Epithelial cell of proximal tubule (primary cell): ENCODE measurements around the gene ZNF763. TPM values are rescaled to one million over a fixed set of nuclear protein-coding genes. Genes with fewer than 3 reads are reported as not detected.
"Not testable (repeated sequence)": the region's sequence is repeated elsewhere in the genome, so short reads cannot be mapped to it uniquely, and the experiment has no call there.

Source experiments
- DNase-seq: peaks from one replicate; pipeline ENCODE4 v3.0.0-alpha.2; 2011; ENCODE audit warnings: low read depth
- H3K4me3 ChIP-seq: 2 replicates; pipeline ENCODE4 v1.5.1; 2011; ENCODE audit warnings: low read depth, mild to moderate bottlenecking, low read length
- CTCF ChIP-seq: conservative IDR thresholded peaks from 2 replicates; pipeline ENCODE4 v1.5.1; 2012; ENCODE audit warnings: low read depth, mild to moderate bottlenecking, low read length
- total RNA-seq: library from RNA; depleted of rRNA; stranded (reverse); fragments of >200 nt; gene quantifications from 2 replicates; pipeline ENCODE4 v1.2.3, GENCODE V29; 2015

Gene ZNF763
- total RNA-seq, 1 donor from 2014 or later: 0.58 TPM

DNA sequence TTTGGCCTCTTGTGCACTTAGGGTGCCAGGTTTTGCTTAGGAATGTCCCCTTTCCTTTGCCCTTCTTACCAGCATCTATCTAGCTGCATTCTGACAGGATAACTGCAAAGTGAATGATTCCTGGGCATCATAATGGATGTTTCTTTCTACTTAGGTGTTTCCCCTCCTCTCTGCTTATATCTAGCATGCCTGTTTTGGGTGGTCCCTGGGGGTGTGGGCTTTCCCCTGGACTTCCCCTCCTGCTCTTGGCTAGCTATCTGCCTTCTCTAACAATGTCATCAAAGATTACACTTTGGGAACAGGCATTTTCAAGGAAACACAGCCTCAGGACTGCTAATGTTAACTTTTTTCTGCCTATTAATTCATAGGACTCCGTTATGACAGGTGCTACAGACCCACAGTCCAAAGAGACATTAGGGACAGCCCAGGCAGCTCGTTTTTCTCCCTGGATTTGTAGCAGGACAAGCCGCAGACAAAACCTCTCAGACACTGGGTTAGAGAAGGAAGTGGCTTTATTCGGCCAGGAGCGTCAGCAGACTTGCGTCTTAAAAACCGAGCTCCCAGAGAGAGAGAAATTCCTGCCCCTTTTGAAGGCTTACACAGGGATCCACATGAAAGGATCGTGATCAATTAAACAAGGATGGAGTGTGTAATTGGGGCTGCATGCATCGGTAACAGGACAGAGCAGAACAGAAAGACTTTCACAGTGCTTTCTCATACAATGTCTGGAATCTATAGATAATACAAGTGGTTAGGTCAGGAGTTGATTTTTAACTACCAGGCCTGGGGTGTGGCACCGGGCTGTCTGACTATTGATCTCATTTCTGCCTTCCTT is 22.6 kb upstream of the ZNF763 start:
- DNase-seq: no peak
- no peak for TF ChIP-seq CTCF
- no peak overlapping the region for H3K4me3 ChIP-seq

- H3K4me3 ChIP-seq: no peak overlapping the region
- no peak for DNase-seq
- no peak for TF ChIP-seq CTCF
Measured at GRCh38 chr19:11942843-11943108, 22.1 kb upstream of the ZNF763 start.

DNA sequence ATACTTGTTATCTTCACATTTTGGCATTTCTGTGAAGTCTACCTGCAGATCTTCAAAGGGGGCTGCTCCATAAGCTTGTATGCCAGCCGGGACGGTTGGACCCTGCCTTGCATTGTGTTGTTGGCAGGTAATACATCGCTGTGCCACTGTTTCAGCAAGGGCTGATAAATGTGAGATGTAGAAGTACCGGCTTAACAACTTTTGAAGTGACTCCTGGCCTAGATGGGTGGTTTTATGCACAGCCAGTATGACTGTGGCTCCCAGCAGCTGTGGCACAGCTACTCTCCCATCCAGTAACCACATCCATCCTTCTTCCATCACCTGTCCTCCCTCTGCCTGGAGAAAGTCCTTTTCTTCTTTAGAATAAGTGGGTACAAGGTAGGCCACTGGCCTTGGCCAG is 20.2 kb upstream of the ZNF763 start:
- no peak overlapping the region for H3K4me3 ChIP-seq
- no peak for DNase-seq
- no peak for TF ChIP-seq CTCF

DNA sequence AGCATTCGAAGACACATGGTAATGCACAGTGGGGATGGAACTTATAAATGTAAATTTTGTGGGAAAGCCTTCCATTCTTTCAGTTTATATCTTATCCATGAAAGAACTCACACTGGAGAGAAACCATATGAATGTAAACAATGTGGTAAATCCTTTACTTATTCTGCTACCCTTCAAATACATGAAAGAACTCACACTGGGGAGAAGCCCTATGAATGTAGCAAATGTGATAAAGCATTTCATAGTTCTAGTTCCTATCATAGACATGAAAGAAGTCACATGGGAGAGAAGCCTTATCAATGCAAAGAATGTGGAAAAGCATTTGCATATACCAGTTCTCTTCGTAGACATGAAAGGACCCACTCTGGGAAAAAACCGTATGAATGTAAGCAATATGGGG is 16.2 kb upstream of the ZNF763 start:
- no peak for DNase-seq
- no peak overlapping the region for H3K4me3 ChIP-seq
- no peak for TF ChIP-seq CTCF

GRCh38 chr19:11949201-11949600 is 15.6 kb upstream of the ZNF763 start:
- no peak overlapping the region for H3K4me3 ChIP-seq
- no peak for TF ChIP-seq CTCF
- no peak for DNase-seq

- not testable (repeated sequence) for H3K4me3 ChIP-seq, DNase-seq
Measured at GRCh38 chr19:11949614-11950080, 15.2 kb upstream of the ZNF763 start.

DNA sequence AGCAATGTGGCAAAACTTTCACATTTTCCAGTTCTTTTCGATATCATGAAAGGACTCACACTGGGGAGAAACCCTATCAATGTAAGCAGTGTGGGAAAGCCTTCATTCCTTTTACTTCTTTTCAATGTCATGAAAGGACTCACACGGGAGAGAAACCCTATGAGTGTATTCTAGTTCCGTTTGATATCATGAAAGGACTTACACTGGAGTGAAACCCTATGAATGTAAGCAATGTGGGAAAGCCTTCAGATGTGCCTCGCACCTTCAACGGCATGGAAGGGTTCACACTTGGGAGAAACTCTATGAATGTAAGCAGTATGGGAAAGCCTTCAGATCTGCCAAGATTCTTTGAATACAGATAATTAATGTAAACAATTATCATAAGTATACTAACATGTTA is 14.5 kb upstream of the ZNF763 start:
- H3K4me3 ChIP-seq: no peak overlapping the region
- TF ChIP-seq CTCF: no peak

More for the DNA sequence above, 14.5 kb upstream of the ZNF763 start:
- no peak for DNase-seq
